ENCODE measurements around the gene TTLL11.

The TTLL11 gene

GRCh38 chr9:122106576-122106975, 13.5 kb upstream of the TTLL11 start:
- no peak for DNase-seq

- DNase-seq: no peak
Measured at GRCh38 chr9:122103985-122104384, 10.9 kb upstream of the TTLL11 start.

- DNase-seq: no peak
Measured at GRCh38 chr9:122102156-122102555, 9.0 kb upstream of the TTLL11 start.

GRCh38 chr9:122100756-122101155, 7.6 kb upstream of the TTLL11 start:
- no peak for DNase-seq

- DNase-seq: no peak
Measured at GRCh38 chr9:122099271-122099869, 6.3 kb upstream of the TTLL11 start.

- no peak for DNase-seq
Measured at GRCh38 chr9:122097679-122098315, 4.7 kb upstream of the TTLL11 start.

GRCh38 chr9:122096620-122097415, 3.7 kb upstream of the TTLL11 start:
- no peak for DNase-seq

- peak; percentile 33 for DNase-seq
Measured at GRCh38 chr9:122095010-122095767, 2.1 kb upstream of the TTLL11 start.

GRCh38 chr9:122091682-122092592, 1.2 kb downstream of the TTLL11 start:
- DNase-seq: no peak

GRCh38 chr9:122090981-122091380, 2.1 kb downstream of the TTLL11 start:
- DNase-seq: no peak

- DNase-seq: no peak
Measured at GRCh38 chr9:122090287-122090883, 2.7 kb downstream of the TTLL11 start.

GRCh38 chr9:122088880-122089706, 4.0 kb downstream of the TTLL11 start:
- no peak for DNase-seq

GRCh38 chr9:122087406-122088200, 5.5 kb downstream of the TTLL11 start:
- DNase-seq: no peak

- DNase-seq: no peak
Measured at GRCh38 chr9:122086873-122087272, 6.2 kb downstream of the TTLL11 start.

GRCh38 chr9:122085260-122085659, 7.8 kb downstream of the TTLL11 start:
- DNase-seq: no peak

GRCh38 chr9:122084026-122084675, 9.0 kb downstream of the TTLL11 start:
- no peak for DNase-seq

- DNase-seq: no peak
Measured at GRCh38 chr9:122080986-122081385, 12.1 kb downstream of the TTLL11 start.

- no peak for DNase-seq
Measured at GRCh38 chr9:122078557-122078956, 14.6 kb downstream of the TTLL11 start.

- no peak for DNase-seq
Measured at GRCh38 chr9:122076773-122077172, 16.3 kb downstream of the TTLL11 start.

Measured in NCI-H524 treated with DMSO at 0.1 percent for 48 hours (cell line).